GM18499 (cell line): ENCODE measurements around the gene TMBIM6.
"Not testable (repeated sequence)": the region's sequence is repeated elsewhere in the genome, so short reads cannot be mapped to it uniquely, and the experiment has no call there.

Experiments used
- ATAC-seq: cut with Tn5 transposase; IDR thresholded peaks from one replicate; pipeline ENCODE4 v1.9.1; 2021; ENCODE audit warnings: moderate number of reproducible peaks; ENCODE audit not compliant: insufficient read depth, unreplicated experiment

Gene TMBIM6

DNA sequence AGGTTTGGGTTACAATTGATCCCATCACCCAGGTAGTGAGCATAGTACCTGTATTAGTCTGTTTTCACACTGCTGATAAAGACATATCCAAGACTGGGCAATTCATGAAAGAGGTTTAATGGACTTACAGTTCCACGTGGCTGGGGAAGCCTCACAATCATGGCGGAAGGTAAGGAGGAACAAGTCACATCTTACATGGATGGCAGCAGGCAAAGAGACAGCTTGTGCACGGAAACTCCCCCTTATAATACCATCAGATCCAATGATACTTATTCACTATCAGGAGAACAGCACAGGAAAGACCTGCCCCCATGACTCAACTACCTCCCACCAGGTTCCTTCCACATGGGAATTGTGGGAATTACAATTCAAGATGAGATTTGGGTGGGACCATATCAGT, 20.0 kb upstream of the TMBIM6 start:
- ATAC-seq = not testable (repeated sequence)

DNA sequence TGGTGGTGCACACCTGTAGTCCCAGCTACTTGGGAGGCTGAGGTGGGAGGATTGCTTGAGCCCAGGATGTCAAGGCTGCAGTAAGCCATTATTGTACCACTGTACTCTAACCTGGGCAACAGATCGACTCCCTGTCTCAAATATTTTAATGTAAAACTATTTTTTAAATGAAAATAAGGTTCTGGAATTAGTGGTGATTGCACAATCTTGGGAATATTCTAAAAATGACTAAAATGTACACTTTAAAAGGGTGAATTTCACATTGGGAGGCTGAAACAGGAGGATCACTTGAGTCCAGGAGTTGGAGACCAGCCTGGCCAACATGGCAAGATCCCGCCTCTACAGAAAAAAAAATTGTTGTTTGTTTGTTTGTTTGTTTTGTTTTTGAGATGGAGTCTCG, 12.9 kb upstream of the TMBIM6 start:
- no peak for ATAC-seq

DNA sequence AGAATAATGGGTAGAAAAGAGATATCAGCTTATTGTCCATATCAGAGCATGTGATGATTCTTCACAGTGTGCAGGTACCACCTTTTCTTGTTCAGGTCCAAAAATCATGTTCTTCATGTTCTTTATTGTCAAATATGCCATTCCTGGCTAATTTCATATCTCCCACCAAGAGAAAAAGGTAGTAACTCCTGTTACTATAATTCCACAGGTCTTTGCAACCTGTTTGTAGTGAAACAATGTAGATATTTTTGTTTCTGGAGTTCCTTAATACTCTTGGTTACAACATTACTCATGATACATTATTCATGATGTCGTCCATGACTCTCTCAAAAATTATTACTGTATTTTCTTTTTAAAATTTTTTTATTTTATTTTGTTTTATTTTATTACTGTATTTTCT, 11.3 kb upstream of the TMBIM6 start:
- ATAC-seq = no peak

DNA sequence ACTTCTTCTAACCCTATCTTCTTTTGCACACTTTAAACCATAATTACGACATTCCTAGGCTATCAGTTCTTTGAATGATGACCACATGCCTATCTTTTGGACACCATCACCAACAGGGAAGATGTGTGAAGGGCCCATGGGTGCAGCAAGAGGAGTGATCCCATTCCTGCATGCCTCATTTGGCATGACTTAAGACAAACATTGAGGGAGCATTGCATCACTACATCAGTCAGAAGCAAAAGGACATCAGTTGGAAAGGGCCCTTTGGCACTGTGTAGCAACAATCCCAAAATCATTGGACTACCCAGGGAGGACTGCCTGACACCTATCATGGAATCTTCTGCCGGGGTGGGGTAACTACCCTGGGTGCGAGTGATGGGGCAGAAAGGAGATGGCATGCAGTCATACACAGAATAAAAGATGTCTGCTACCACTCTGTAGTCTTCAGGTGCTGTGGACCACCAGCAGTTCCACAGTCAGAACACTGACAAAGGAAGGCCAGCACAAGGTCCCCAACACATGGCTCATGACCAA, 10.7 kb upstream of the TMBIM6 start:
- ATAC-seq = no peak

DNA sequence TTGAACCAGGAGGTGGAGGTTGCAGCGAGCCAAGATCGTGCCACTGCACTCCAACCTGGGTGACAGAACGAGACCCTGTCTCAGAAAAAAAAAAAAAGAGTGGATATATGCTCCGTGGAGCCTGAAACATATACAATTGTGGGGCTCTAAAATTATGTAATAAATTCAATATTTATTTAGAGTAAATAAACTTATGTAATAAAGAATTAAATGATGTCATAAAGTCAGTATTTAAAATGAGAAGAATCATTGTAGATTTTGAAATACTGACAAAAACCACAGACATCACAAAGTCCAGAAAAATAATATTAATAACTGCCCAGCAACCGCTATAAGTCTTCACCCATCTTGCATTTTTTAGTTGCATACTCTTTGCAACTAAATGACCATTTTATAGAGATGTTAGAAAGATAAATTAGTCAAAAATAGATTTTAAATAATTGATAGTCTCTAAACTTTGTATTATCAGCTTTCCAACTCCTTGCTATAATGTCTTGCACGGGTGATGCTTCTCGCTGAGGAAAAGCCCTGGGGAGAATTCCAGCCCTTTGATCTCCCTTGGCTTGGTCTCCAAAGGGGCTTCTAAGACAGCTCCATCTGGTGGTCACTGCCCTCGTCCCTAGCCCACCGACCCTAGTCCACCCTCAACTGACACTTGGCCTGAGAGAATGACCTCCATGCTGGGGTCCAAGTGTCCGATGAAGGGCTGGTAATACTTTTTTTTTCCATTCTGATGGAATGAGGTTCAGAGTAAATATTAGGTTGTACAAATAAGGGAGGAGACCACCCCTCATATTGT, 7.9 kb upstream of the TMBIM6 start:
- no peak for ATAC-seq

DNA sequence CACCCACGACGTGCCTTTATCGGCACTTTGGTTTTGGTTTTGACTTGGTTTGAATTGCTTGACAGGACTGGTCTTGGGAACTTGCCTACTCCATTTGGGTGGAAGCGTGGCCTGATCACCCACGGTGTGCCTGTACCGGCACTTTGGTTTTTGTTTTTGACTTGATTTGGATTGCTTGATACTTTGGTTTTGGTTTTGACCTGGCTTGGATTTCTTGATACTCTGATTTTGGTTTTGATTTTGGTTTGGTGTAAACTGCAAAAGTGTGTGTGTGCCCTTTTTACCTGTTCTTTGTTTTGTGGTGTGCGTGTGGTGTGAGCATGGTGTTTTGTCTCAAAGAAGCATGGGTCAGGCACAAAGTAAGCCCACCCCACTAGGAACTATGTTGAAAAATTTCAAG, 6.5 kb upstream of the TMBIM6 start:
- ATAC-seq = not testable (repeated sequence)

DNA sequence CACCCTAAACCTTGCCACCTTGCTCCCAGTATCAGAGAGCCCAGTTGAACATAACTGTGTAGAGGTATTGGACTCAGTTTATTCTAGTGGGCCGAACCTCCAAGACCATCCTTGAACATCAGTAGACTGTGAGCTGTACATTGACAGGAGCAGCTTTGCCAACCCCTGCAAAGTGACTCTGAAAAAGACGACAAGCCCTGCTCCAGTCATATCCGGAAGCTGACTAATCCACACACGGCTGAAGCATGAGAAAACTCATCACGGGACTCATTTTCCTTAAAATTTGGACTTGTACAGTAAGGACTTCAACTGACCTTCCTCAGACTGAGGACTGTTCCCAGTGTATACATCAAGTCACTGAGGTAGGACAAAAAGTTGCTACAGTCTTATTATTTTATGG, 2.6 kb upstream of the TMBIM6 start:
- ATAC-seq = not testable (repeated sequence)

DNA sequence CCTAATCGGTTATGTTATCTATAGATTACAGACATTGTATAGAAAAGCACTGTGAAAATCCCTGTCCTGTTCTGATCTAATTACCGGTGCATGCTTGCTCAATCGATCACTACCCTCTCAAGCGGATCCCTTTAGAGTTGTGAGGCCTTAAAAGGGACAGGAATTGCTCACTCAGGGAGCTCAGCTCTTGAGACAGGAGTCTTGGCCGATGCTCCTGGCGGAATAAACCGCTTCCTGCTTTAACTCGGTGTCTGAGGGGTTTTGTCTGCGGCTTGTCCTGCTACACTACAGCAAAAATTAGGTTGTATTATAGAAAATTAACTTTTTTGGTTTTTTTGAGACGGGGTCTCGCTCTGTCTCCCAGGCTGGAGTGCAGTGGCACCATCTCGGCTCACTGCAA, 1.1 kb upstream of the TMBIM6 start:
- ATAC-seq = not testable (repeated sequence)

DNA sequence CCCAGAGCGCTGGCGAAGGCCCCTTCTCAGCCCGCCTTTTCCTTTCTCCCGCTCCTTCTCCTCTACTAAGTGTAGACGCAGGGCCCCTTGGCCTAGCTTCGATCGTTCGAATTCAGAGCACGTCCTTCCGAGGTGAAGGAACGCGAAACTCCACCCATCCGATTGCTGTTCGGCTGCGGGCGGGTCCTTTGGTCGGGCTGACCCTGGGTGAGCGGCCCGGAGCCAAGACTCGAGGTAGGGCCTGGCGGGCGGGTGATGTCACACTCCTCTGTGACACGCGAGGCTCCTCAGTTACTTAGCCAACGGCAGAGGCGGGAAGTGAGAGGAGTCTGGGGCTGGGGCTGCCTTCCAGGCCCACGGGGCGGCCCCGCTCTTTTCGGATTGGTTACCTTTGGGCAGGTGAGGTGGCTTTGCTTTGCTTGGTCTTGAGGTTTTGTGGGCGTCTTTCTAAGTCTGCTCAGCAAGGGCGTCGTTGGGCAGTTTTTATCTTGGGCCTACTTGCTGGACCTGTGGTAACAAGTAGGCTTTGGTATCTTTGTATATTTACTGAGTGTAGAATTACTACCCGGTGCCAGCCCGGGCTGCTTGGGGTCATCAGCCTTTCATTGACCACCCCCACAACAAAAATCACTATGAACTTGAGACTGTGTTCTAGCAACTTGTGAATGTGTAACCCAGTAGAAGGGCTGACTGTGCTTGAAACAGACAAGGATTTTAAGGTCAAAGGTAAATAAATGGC, 694 bp downstream of the TMBIM6 start:
- ATAC-seq = peak; percentile 47

DNA sequence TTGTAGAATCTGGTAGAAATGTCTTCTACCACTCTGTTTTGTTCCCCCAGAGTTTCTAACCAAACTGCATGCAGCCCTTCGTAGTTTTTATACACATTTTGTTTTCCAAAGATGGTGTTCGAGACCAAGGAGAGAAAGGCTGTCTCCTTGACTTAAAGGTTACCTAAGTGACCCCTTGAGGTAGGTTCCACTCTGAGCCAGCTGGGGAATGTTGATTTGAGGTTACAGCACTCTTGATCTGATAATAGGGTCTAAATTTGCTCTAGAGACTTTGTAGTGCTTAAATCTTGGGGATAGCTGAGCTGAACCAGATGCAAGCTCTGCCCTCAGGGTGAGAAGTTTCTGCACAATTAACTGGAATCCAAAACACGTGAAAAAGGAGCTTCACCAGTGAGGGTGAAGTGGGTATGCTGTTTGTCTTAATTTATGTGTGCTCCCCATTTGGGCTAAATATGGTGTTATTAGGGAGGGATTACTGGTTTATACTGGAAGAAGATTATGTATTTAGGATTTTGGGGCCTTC, 3.1 kb downstream of the TMBIM6 start:
- ATAC-seq = no peak

DNA sequence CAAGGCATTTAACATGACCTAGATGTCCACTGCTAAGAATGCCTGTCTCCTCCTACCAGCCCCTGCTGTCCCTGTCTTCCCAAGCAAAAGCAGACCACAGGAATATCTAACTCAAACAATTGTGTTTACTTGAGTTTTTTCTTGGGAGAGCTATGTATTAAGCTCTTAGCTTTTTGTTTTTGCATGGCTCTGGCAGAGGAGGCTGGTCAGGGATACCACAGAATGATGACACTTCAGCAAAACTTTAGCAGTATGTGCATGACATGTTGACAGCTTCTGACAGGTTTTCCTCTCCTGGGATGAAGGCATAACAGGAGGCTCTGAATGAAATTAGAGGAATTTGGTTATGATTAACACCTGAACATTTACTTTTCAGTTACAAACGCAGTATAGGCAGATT, 6.9 kb downstream of the TMBIM6 start:
- ATAC-seq = no peak

DNA sequence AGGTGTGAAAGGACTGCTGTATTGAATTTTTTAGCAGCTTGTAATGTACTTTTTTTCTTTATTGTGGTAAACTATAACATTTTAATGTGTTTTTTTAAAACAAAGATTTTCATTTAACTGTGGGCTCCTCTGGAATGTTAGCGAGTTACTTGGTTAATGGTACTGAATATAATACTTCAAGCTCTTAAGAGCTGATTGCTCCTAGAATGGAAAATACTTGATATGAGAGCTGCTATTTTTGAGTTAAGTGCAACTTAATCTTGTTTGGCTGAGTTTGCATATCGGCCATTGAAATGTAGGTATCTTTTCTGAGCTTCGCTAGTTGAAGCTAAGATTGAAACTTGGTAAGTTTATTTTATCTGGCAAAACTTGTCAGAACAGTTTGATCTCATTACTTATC, 7.4 kb downstream of the TMBIM6 start:
- ATAC-seq = no peak

DNA sequence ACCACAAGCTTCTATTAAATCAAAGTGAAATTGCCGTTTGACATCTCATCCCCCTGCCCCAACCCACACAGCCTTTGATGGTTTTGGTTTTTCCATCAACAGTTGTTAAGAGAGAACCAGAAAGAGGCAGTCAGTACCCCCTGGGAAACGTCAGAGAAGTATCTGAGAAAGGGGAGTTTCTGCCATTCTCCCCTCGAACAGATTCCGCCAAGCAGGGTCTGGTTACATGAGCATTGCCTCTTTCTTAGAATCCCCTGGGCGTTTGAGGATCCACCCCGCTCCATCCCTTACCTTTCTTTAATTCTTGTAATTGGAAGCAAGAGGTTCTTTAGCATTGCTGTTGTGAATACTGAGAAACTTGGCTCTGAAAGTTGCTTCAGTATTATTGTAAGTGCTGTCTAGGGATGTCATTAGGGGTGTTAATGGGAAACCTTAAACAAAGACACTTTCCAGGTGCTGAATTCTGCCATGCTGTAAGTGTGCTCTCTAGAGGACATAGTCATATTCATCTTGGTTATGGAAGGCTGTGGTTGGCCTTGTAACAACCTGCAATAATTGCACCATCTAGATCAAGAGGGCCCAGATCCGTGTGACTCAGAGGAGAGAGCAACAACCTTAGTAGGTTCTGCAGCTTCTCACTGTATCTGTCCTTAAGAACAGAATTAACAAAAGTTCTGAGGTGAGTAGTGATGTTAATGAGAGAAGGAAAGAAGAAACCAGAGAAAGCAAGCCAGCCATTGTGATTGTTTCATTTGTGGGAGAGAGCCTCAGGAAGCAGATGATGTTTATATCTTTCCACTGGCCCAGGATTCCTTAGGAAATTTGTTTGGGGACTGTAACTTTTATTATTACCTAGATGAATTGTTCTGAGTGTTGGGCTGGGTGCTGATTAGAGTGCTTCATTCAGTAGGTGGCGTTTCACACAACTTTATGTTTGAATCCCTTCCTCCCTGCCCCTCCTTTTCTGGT, 9.0 kb downstream of the TMBIM6 start:
- no peak for ATAC-seq

DNA sequence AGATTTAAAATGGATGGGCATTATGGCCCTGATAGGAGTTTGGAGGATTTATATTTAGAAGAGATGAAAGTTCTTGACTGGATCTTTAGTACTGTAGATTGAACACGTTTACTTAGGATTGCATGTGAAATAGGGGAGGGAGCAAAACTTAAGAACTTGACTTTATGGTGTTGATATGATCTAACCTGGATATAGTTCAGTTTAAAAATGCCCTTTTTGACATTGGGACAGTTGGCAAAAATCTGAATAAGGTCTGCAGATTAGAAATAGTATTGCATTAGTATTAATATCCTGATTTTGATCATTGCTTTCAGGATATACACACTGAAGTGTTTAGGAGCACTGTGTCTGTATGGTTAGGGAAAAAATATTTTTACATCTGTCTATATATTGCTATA, 9.6 kb downstream of the TMBIM6 start:
- ATAC-seq = no peak

DNA sequence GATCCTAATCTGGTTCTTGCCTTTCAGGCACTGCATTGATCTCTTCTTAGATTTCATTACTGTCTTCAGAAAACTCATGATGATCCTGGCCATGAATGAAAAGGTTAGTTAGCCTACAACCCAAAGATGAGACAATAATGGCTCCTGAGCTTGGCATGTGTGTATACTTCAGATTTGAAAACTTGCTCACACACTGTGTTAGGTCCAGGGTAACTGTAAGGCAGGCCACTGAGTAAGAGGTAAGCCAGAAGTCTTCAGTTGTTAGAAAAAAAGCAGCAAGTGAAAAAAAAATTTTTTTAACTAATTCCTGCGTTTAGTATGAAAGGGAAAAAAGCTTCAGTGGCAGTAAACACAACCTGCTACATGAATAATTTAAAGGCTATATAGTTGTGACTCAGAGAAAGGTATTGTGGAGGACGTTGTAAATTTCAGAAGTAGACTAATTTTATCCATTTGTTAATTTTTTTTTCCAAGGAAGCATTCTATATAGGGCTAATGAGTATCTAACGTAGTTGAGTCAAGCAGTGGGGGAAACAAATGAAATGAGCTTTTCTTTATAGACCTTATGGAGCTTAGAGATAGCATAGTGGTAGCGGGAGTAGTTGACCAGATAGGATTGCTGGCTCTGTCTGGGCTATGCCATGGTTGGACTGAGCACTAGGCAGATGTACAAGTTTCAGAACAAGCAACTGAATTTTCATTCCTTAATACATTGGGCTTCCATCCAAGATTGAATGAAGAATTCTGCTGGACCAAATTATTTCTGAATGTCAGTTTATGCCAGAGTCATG, 20.5 kb downstream of the TMBIM6 start:
- no peak for ATAC-seq

DNA sequence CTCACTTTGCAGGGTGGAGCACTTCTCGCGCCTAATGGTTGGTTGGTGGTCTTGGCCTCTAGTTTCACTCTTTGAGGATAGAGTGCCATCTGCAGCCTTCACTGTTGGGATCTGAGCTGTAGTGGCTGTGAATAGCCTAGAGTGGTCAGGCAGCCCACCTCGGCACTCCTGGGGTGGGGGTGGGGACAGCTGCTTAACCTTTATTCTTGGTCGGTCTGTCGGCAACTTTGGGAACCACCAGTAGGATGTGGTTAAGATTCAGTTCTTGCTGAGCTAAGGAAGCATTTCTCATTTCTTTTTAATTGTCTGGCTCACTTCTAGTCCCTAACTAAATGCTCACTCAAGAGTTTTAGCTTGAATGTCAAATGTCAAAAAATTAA, 21.1 kb downstream of the TMBIM6 start:
- ATAC-seq = no peak

DNA sequence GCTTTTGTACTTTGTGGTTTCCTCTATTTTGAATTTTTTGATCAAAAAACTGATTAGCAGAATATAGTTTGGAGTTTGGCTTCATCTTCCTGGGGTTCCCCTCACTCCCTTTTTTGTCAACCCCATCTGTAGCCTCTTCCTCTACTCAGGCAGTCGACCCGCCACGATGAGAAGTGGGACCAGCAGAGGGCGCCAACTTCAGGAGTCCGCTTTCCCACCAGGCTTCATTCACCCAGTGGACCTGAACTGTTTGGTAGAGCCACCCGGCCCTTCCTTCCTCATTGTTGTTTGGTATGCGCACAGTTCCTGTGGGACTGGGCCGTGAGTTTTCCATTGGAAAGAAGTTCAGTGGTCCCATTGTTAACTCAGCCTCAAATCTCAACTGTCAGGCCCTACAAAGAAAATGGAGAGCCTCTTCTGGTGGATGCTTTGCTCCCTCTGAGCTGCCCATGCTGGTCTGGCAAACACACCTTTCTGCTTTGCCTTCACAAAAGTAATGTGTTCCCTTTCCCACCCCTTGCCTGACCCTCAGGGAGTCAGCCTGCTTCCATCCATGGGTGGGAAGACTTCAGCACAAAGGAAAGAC, 21.7 kb downstream of the TMBIM6 start:
- ATAC-seq = no peak

DNA sequence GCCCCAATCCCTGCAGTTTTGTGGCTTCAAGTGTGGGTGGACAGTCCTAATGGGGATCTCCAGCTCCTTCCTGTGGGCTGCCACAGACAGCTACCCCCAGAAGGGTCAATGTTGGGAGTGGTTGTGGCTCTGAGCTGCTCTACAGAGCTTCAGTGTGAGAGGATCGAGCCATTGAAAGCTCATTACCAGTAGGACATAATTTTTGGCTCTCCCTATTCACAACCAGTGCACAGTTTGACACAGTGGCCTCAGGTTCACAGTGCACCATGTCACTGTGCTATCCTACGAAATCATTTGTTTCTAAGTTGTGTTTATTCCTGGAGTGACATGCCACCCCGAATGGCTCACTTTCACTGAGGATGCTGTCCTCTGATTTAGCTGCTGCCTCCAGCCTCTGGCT, 22.8 kb downstream of the TMBIM6 start:
- no peak for ATAC-seq

DNA sequence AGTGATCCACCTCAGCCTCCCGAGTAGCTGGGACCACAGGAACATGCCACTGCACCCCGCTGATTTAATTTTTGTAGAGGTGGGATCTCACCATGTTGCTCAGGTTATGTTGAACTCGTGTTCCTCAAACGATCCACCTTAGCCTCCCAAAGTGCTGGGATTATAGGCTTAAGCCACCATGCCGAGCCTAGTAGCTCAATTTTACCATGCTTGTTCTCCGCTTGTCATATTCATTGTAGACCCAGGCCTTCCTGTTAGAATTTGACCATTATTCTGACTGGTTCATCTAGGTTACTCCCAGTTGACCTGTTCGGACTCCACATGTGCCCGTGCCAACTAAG, 24.7 kb downstream of the TMBIM6 start:
- no peak for ATAC-seq
